ENCODE results near the gene WDR37. TPM values are rescaled to one million over a fixed set of nuclear protein-coding genes. Genes with fewer than 3 reads are reported as not detected.

Gene WDR37
- total and polyA plus RNA-seq, 9 of the 15 experiments (the other 6 are each of a cell fraction or from before 2014, with no cell fraction given), result 2.3 to 11.6 (median 6.7) TPM

DNA sequence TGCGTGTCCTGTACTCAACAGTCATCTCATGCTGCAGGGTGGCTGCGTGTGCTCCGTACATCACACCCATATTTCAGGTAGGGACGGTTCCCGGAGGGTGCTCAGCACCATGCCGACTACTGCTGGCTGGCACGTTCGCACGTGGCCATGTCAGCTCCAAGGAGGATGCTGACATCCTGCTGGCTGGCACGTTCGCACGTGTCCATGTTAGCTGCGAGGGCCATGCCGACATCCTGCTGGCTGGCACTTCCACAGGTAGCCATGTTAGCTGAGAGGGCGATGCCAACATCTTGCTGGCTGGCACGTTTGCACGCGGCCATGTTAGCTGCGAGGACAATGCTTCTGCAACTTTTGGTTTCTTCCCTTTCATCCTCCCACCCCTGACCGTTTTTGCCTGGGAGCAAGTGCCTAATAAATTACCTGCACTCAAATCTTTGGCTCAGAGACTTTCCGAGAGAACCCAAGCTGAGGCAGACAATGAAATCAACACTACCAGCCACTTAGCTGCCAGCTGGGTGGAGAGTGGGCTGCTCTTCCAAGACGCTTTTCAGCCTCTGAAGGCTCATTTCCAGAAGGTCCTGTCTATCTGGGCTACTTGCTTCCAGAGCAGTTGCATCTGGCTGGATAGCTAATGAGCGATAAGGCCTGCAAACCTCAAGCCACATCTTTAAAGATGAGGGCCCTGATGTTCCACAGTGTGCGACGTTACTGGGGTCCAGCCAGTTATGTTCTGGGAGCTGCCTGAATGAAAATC lies 104.6 kb downstream of the WDR37 start:
- ATAC-seq (no peak), FAIRE-seq (no peak), DNase-seq (ENCODE audit: extremely low read depth in 1 of 4, low spot score in 3 of 4) (no peak)
- CTCF ChIA-PET (ENCODE audit: low intra/inter-chr PET ratio), result no interaction called here
- Histone ChIP-seq H3K36me3 (ENCODE audit: control insufficient read depth, insufficient read depth, low read length) (peaks cover 39% of the 10 kb centered on the region), H3K79me2 (ENCODE audit: control insufficient read depth, insufficient read depth, low read length) (peaks cover 29% of the 10 kb centered on the region), H3K4me3 (peak overlapping the region; percentile 50), H3K4me2 (ENCODE audit: insufficient read depth, low read length) (peak overlapping the region; percentile 77), H4K20me1 (replicated peaks; ENCODE audit: control insufficient read depth, insufficient read depth, low read length) (0 out of 2 replicates have a peak, but pooled peaks cover 2% of the 10 kb centered on the region), H3K4me1 (replicated peaks in 1 of 2; ENCODE audit: control insufficient read depth in 2 of 2, insufficient read depth in 2 of 2, low read length in 2 of 2) (peaks cover 7 to 32% of the 10 kb centered on the region in 2 experiments; a peak in 4 of 5 replicates), H3K9me1 (ENCODE audit: control insufficient read depth, insufficient read depth, low read length) (no peaks in the 10 kb centered on the region), H2AFZ (ENCODE audit: low read depth, low read length) (no peak overlapping the region), H3K9me3 (replicated peaks; ENCODE audit: control insufficient read depth, insufficient read depth, low read depth, low read length) (peaks cover 4% of the 10 kb centered on the region; the same call in 1 of the 2 replicates), H3K27me3 (ENCODE audit: control insufficient read depth in 2 of 2, insufficient read depth in 2 of 2, low read length in 2 of 2) (peaks cover 0 to 19% of the 10 kb centered on the region in 2 experiments; a peak in 1 of 5 replicates), H3K9ac (ENCODE audit: insufficient read depth in 1 of 2, low read depth in 2 of 2, low read length in 2 of 2) (peak overlapping the region; percentile 87 to 90), H3K27ac (ENCODE audit: extremely low read depth, low read depth, low read length) (peak overlapping the region; percentile 89)
- intact Hi-C loops (cut with micrococcal nuclease) (no loop called here), in situ Hi-C loops (cut with MboI) (no loop called here)
- BruUV-seq (replicated peaks), result no TSS peak
- WGBS (ENCODE audit: insufficient coverage, low coverage, missing lambda C conversion rate), result 40% methylated on average over 24 of the region's 25 CpGs
- POLR2A ChIA-PET, result interaction anchor here (0.6 to 2.0 kb wide), 6 partner anchors 10 to 263 kb away, joined by 3 to 5 read pairs (median 3); no protein-coding TSS in a partner anchor
- TF ChIP-seq AFF1 (IDR thresholded peaks at IDR 0.05; ENCODE audit: low read depth in 1 of 2, partially characterized antibody in 2 of 2) (no peak), IRF2 (CRISPR knock-in tag; IDR thresholded peaks at IDR 0.05) (peak; percentile 54; the same call in 1 of the 2 replicates)
- TF ChIP-seq, protein P1, sequence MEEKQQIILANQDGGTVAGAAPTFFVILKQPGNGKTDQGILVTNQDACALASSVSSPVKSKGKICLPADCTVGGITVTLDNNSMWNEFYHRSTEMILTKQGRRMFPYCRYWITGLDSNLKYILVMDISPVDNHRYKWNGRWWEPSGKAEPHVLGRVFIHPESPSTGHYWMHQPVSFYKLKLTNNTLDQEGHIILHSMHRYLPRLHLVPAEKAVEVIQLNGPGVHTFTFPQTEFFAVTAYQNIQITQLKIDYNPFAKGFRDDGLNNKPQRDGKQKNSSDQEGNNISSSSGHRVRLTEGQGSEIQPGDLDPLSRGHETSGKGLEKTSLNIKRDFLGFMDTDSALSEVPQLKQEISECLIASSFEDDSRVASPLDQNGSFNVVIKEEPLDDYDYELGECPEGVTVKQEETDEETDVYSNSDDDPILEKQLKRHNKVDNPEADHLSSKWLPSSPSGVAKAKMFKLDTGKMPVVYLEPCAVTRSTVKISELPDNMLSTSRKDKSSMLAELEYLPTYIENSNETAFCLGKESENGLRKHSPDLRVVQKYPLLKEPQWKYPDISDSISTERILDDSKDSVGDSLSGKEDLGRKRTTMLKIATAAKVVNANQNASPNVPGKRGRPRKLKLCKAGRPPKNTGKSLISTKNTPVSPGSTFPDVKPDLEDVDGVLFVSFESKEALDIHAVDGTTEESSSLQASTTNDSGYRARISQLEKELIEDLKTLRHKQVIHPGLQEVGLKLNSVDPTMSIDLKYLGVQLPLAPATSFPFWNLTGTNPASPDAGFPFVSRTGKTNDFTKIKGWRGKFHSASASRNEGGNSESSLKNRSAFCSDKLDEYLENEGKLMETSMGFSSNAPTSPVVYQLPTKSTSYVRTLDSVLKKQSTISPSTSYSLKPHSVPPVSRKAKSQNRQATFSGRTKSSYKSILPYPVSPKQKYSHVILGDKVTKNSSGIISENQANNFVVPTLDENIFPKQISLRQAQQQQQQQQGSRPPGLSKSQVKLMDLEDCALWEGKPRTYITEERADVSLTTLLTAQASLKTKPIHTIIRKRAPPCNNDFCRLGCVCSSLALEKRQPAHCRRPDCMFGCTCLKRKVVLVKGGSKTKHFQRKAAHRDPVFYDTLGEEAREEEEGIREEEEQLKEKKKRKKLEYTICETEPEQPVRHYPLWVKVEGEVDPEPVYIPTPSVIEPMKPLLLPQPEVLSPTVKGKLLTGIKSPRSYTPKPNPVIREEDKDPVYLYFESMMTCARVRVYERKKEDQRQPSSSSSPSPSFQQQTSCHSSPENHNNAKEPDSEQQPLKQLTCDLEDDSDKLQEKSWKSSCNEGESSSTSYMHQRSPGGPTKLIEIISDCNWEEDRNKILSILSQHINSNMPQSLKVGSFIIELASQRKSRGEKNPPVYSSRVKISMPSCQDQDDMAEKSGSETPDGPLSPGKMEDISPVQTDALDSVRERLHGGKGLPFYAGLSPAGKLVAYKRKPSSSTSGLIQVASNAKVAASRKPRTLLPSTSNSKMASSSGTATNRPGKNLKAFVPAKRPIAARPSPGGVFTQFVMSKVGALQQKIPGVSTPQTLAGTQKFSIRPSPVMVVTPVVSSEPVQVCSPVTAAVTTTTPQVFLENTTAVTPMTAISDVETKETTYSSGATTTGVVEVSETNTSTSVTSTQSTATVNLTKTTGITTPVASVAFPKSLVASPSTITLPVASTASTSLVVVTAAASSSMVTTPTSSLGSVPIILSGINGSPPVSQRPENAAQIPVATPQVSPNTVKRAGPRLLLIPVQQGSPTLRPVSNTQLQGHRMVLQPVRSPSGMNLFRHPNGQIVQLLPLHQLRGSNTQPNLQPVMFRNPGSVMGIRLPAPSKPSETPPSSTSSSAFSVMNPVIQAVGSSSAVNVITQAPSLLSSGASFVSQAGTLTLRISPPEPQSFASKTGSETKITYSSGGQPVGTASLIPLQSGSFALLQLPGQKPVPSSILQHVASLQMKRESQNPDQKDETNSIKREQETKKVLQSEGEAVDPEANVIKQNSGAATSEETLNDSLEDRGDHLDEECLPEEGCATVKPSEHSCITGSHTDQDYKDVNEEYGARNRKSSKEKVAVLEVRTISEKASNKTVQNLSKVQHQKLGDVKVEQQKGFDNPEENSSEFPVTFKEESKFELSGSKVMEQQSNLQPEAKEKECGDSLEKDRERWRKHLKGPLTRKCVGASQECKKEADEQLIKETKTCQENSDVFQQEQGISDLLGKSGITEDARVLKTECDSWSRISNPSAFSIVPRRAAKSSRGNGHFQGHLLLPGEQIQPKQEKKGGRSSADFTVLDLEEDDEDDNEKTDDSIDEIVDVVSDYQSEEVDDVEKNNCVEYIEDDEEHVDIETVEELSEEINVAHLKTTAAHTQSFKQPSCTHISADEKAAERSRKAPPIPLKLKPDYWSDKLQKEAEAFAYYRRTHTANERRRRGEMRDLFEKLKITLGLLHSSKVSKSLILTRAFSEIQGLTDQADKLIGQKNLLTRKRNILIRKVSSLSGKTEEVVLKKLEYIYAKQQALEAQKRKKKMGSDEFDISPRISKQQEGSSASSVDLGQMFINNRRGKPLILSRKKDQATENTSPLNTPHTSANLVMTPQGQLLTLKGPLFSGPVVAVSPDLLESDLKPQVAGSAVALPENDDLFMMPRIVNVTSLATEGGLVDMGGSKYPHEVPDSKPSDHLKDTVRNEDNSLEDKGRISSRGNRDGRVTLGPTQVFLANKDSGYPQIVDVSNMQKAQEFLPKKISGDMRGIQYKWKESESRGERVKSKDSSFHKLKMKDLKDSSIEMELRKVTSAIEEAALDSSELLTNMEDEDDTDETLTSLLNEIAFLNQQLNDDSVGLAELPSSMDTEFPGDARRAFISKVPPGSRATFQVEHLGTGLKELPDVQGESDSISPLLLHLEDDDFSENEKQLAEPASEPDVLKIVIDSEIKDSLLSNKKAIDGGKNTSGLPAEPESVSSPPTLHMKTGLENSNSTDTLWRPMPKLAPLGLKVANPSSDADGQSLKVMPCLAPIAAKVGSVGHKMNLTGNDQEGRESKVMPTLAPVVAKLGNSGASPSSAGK (IDR thresholded peaks at IDR 0.05), result peak; percentile 69; the same call in 1 of the 2 replicates

Measured in K562 (cell line).